ENCODE data around the gene ACLY. TPM values are rescaled to one million over a fixed set of nuclear protein-coding genes. Genes with fewer than 3 reads are reported as not detected.

Gene ACLY
- total RNA-seq, 1 experiment from 2014 or later, result 184 TPM

GRCh38 chr17:41910701-41911391 is 7.9 kb downstream of the ACLY start:
- intact Hi-C loops (cut with micrococcal nuclease; ENCODE audit: unreplicated experiment), result no loop called here
- no peak overlapping the region for H2AFZ ChIP-seq
- POLR2A ChIA-PET (ENCODE audit: unreplicated experiment), result no interaction called here
- BruUV-seq (replicated peaks), result no TSS peak
- peaks cover 10% of the 10 kb centered on the region for H3K4me1 ChIP-seq (replicated peaks; ENCODE audit: insufficient read depth)
- H3K4me3 ChIP-seq, result no peak overlapping the region
- no peak overlapping the region for H3K4me2 ChIP-seq
- H4K20me1 ChIP-seq (ENCODE audit: insufficient read depth), result peaks cover 35% of the 10 kb centered on the region
- H3K36me3 ChIP-seq (ENCODE audit: low read depth), result peaks cover 27% of the 10 kb centered on the region
- no peaks in the 10 kb centered on the region for H3K9me2 ChIP-seq (ENCODE audit: insufficient read depth)
- no peak for TF ChIP-seq CTCF (conservative IDR thresholded peaks at IDR 0.05)
- no peak for TF ChIP-seq EZH2 (IDR thresholded peaks at IDR 0.05; ENCODE audit: low read depth)
- no peaks in the 10 kb centered on the region for H3K9me3 ChIP-seq (ENCODE audit: insufficient read depth, low read depth)
- CTCF ChIA-PET, result no interaction called here
- no peak overlapping the region for H3K27ac ChIP-seq
- no peaks in the 10 kb centered on the region; the same call in 1 of the 2 replicates for H3F3A ChIP-seq (ENCODE audit: insufficient read depth, low read depth)
- no peaks in the 10 kb centered on the region for H3K27me3 ChIP-seq (ENCODE audit: insufficient read depth, low read depth)
- no peak for DNase-seq
- H3K79me2 ChIP-seq (ENCODE audit: low read depth), result peaks cover 37% of the 10 kb centered on the region

- H3K9me2 ChIP-seq (ENCODE audit: insufficient read depth), result no peaks in the 10 kb centered on the region
- H3K4me2 ChIP-seq, result no peak overlapping the region
- intact Hi-C loops (cut with micrococcal nuclease; ENCODE audit: unreplicated experiment), result no loop called here
- no TSS peak for BruUV-seq (replicated peaks)
- no peak overlapping the region for H3K27ac ChIP-seq
- no peaks in the 10 kb centered on the region for H3K9me3 ChIP-seq (ENCODE audit: insufficient read depth, low read depth)
- POLR2A ChIA-PET (ENCODE audit: unreplicated experiment), result no interaction called here
- H3K27me3 ChIP-seq (ENCODE audit: insufficient read depth, low read depth), result no peaks in the 10 kb centered on the region
- H3F3A ChIP-seq (ENCODE audit: insufficient read depth, low read depth), result peaks cover 5% of the 10 kb centered on the region; the same call in 1 of the 2 replicates
- H3K79me2 ChIP-seq (ENCODE audit: low read depth), result peaks cover 20% of the 10 kb centered on the region
- DNase-seq, result no peak
- peaks cover 20% of the 10 kb centered on the region for H4K20me1 ChIP-seq (ENCODE audit: insufficient read depth)
- H3K4me3 ChIP-seq, result no peak overlapping the region
- no peak overlapping the region for H2AFZ ChIP-seq
- CTCF ChIA-PET, result no interaction called here
- peaks cover 31% of the 10 kb centered on the region for H3K36me3 ChIP-seq (ENCODE audit: low read depth)
- H3K4me1 ChIP-seq (replicated peaks; ENCODE audit: insufficient read depth), result no peaks in the 10 kb centered on the region
- TF ChIP-seq CTCF (conservative IDR thresholded peaks at IDR 0.05), result no peak
- no peak for TF ChIP-seq EZH2 (IDR thresholded peaks at IDR 0.05; ENCODE audit: low read depth)
Measured at GRCh38 chr17:41909088-41909487, 9.7 kb downstream of the ACLY start.

GRCh38 chr17:41907633-41908539 is 10.9 kb downstream of the ACLY start:
- no peak for TF ChIP-seq CTCF (conservative IDR thresholded peaks at IDR 0.05)
- TF ChIP-seq EZH2 (IDR thresholded peaks at IDR 0.05; ENCODE audit: low read depth), result no peak
- Histone ChIP-seq H4K20me1 (ENCODE audit: insufficient read depth) (peaks cover 10% of the 10 kb centered on the region; the same call in 1 of the 2 replicates), H3K36me3 (ENCODE audit: low read depth) (peaks cover 31% of the 10 kb centered on the region), H3F3A (ENCODE audit: insufficient read depth, low read depth) (peaks cover 7% of the 10 kb centered on the region; the same call in 1 of the 2 replicates), H3K9me2 (ENCODE audit: insufficient read depth) (no peaks in the 10 kb centered on the region), H3K27ac (no peak overlapping the region), H3K27me3 (ENCODE audit: insufficient read depth, low read depth) (no peaks in the 10 kb centered on the region), H3K9me3 (ENCODE audit: insufficient read depth, low read depth) (no peaks in the 10 kb centered on the region), H3K4me2 (no peak overlapping the region), H2AFZ (no peak overlapping the region), H3K4me1 (replicated peaks; ENCODE audit: insufficient read depth) (no peaks in the 10 kb centered on the region), H3K79me2 (ENCODE audit: low read depth) (peaks cover 8% of the 10 kb centered on the region), H3K4me3 (no peak overlapping the region)
- BruUV-seq (replicated peaks), result no TSS peak
- ChIA-PET POLR2A (ENCODE audit: unreplicated experiment) (no interaction called here), CTCF (no interaction called here)
- intact Hi-C loops (cut with micrococcal nuclease; ENCODE audit: unreplicated experiment), result no loop called here
- DNase-seq, result no peak

Data from PC-9 (cell line).